K562 (cell line): ENCODE results near the gene ZNF280C. TPM values are rescaled to one million over a fixed set of nuclear protein-coding genes. Genes with fewer than 3 reads are reported as not detected.
A peak's percentile ranks its signal among the peaks of the same experiment; 100 is the strongest.

Experiments
- ATAC-seq: fragments of 200-7000 bp; cut with Tn5 transposase; 3 replicates; pipeline ENCODE4 v1.9.1; 2020; ENCODE audit warnings: moderate library complexity
- BruUV-seq: library from RNA; stranded (reverse); fragments of 400-500 nt; replicated peaks from 2 replicates; lab custom pipeline; 2021; lab: Mats Ljungman, UMichigan
- CTCF ChIA-PET: fragments of 300-600 bp; formaldehyde crosslinking; extraction: SDS; loops from one replicate; lab custom pipeline; 2021; ENCODE audit warnings: low intra/inter-chr PET ratio; lab: Yijun Ruan, JAX
- POLR2A ChIA-PET: fragments of 300-600, 350-650 bp; sonication (Branson Sonifier 250); formaldehyde crosslinking; extraction: SDS; loops from one replicate; lab custom pipeline; 2021; ENCODE audit warnings: antibody characterized with exemption, inconsistent platforms; lab: Yijun Ruan, JAX
- DNase-seq, 4 experiments: peaks; one replicate each; pipeline versions ENCODE4 v3.0.0 to v3.0.0-alpha.2; 2011 to 2018; ENCODE audit warnings: low spot score in 3 of 4, mixed read lengths in 3 of 4; ENCODE audit errors: extremely low read depth in 1 of 4
- FAIRE-seq: peaks from 2 replicates; lab custom pipeline; 2011; peaks lifted over from hg19 to GRCh38; lab: Jason Lieb, UNC
- H2AFZ ChIP-seq: 2 replicates; pipeline ENCODE4 v1.6.0; 2011; ENCODE audit warnings: low read depth, low read length, control low read depth, inconsistent platforms
- H3K27ac ChIP-seq: fragments of 200-600 bp; 3 replicates; pipeline ENCODE4 v1.8.0; 2011; ENCODE audit warnings: low read depth, mild to moderate bottlenecking, control low read depth, inconsistent platforms, low read length, moderate library complexity, mixed read lengths; ENCODE audit errors: extremely low read depth
- H3K27me3 ChIP-seq, 2 experiments: fragments of 300-600 bp in 1 of 2; 2 replicates in 1 of 2; 3 replicates in 1 of 2; pipeline versions ENCODE4 v1.6.0 to v1.8.0; 2011; ENCODE audit warnings: inconsistent platforms in 2 of 2, low read length in 2 of 2, mild to moderate bottlenecking in 1 of 2, mixed read lengths in 1 of 2, moderate library complexity in 1 of 2; ENCODE audit not compliant: control insufficient read depth in 2 of 2, insufficient read depth in 2 of 2
- H3K36me3 ChIP-seq: fragments of 300-600 bp; 3 replicates; pipeline ENCODE4 v1.8.0; 2011; ENCODE audit warnings: mild to moderate bottlenecking, low read length, inconsistent platforms; ENCODE audit not compliant: control insufficient read depth, insufficient read depth
- H3K4me1 ChIP-seq, 2 experiments: fragments of 200-600 bp in 1 of 2; replicated peaks in 1 of 2; 2 replicates in 1 of 2; 3 replicates in 1 of 2; pipeline versions ENCODE4 v1.5.1 to v1.8.0; 2011; ENCODE audit warnings: inconsistent platforms in 2 of 2, low read length in 2 of 2, mild to moderate bottlenecking in 1 of 2, mixed read lengths in 1 of 2, moderate library complexity in 1 of 2; ENCODE audit not compliant: control insufficient read depth in 2 of 2, insufficient read depth in 2 of 2
- H3K4me2 ChIP-seq: 2 replicates; pipeline ENCODE4 v1.6.1; 2011; ENCODE audit warnings: low read length, control low read depth, inconsistent platforms, mixed read lengths; ENCODE audit not compliant: insufficient read depth
- H3K4me3 ChIP-seq: fragments of 200-600 bp; sonication (generic), shearing (Covaris generic); 2 replicates; pipeline ENCODE4 v1.5.1; 2016; ENCODE audit warnings: control low read depth, inconsistent platforms
- H3K79me2 ChIP-seq: fragments of 200-600 bp; 3 replicates; pipeline ENCODE4 v1.8.0; 2011; ENCODE audit warnings: low read length, inconsistent platforms; ENCODE audit not compliant: control insufficient read depth, insufficient read depth
- H3K9ac ChIP-seq, 2 experiments: 2 replicates each; pipeline versions ENCODE4 v1.6.0 to v1.6.1; 2011; ENCODE audit warnings: low read depth in 2 of 2, low read length in 2 of 2, control low read depth in 1 of 2, inconsistent platforms in 1 of 2, mild to moderate bottlenecking in 1 of 2, mixed read lengths in 1 of 2; ENCODE audit not compliant: insufficient read depth in 1 of 2
- H3K9me1 ChIP-seq: one replicate; pipeline ENCODE4 v1.6.0; 2011; ENCODE audit warnings: inconsistent platforms, mild to moderate bottlenecking, low read length, moderate library complexity; ENCODE audit not compliant: control insufficient read depth, insufficient read depth
- H3K9me3 ChIP-seq: replicated peaks from 2 replicates; pipeline ENCODE4 v1.5.1; 2011; ENCODE audit warnings: low read depth, low read length, inconsistent platforms; ENCODE audit not compliant: control insufficient read depth, insufficient read depth
- H4K20me1 ChIP-seq: replicated peaks from 2 replicates; pipeline ENCODE4 v1.6.1; 2011; ENCODE audit warnings: low read length, inconsistent platforms, mixed read lengths; ENCODE audit not compliant: control insufficient read depth, insufficient read depth
- ATF3 ChIP-seq, 2 experiments: fragments of 450-650 bp in 1 of 2; sonication (generic) in 1 of 2; formaldehyde crosslinking in 1 of 2; IDR thresholded peaks in 1 of 2; conservative IDR thresholded peaks in 1 of 2; 2 replicates each; pipeline versions ENCODE4 v1.6.1 to v1.8.1; 2016 to 2023; ENCODE audit warnings: mild to moderate bottlenecking in 2 of 2, moderate library complexity in 2 of 2, inconsistent platforms in 1 of 2, missing genetic modification reagents in 1 of 2
- ATF7 ChIP-seq: fragments of 450-650 bp; IDR thresholded peaks from 2 replicates; pipeline ENCODE4 v1.7.1; 2014; ENCODE audit warnings: mild to moderate bottlenecking, moderate library complexity
- ELF2 ChIP-seq: fragments of 250-450 bp; sonication (Bioruptor Pico); IDR thresholded peaks from 2 replicates; pipeline ENCODE4 v1.5.0; 2021; ENCODE audit warnings: mild to moderate bottlenecking
- JUND ChIP-seq, 2 experiments: IDR thresholded peaks; 2 replicates in 1 of 2; 3 replicates in 1 of 2; pipeline ENCODE4 v1.6.1; 2011; ENCODE audit warnings: borderline replicate concordance in 2 of 2, low read depth in 2 of 2, low read length in 2 of 2, improper control_type of control experiment in 1 of 2, missing biosample characterization in 1 of 2, missing genetic modification characterization in 1 of 2, missing genetic modification reagents in 1 of 2
- MEIS2 ChIP-seq: fragments of 450-650 bp; IDR thresholded peaks from 2 replicates; pipeline ENCODE4 v1.6.1; 2014; ENCODE audit warnings: mild to moderate bottlenecking; ENCODE audit not compliant: partially characterized antibody
- NFIC ChIP-seq: fragments of 450-650 bp; IDR thresholded peaks from 2 replicates; pipeline ENCODE4 v1.6.1; 2017; ENCODE audit warnings: mild to moderate bottlenecking, inconsistent platforms
- ZNF134 ChIP-seq: fragments of 250-450 bp; sonication (Bioruptor Pico); conservative IDR thresholded peaks from 2 replicates; pipeline ENCODE4 v1.4.0; 2020
- WGBS: fragments of 100-300 bp; shearing (Covaris generic); methylation state at CpG from one replicate; pipeline ENCODE4 v1.1.6; 2016; ENCODE audit warnings: low coverage, mixed read lengths; ENCODE audit not compliant: insufficient coverage; ENCODE audit errors: missing lambda C conversion rate; 5-methylcytosine and 5-hydroxymethylcytosine counted together
- in situ Hi-C: fragments of 300-500 bp; cut with MboI; formaldehyde crosslinking; loops from 4 replicates; pipeline ENCODE4 v1.15.0; 2018; ENCODE audit warnings: inconsistent platforms, mixed read lengths
- intact Hi-C: fragments of 100-400 bp; cut with micrococcal nuclease; formaldehyde crosslinking; loops from 2 replicates; pipeline ENCODE4 v1.14.2; 2022
- polyA plus RNA-seq, 8 experiments: library from polyadenylated mRNA; depleted of rRNA in 4 of 8; stranded (reverse) in 5 of 8; unstranded in 3 of 8; fragments of >200 nt; fragmentation: Nextera tagmentation in 2 of 8; fragmentation: Illumina TruSeq in 1 of 8; extraction: Ambion mirVana in 2 of 8; extraction: Trizol in 1 of 8; gene quantifications; 2 replicates each; pipeline versions ENCODE4 v1.2.1 to v1.2.3, GENCODE V29; 2011 to 2014; ENCODE audit warnings: inconsistent platforms in 1 of 8, missing spikeins in 1 of 8
- total RNA-seq, 7 experiments: library from RNA; depleted of rRNA in 6 of 7; stranded (reverse); fragments of >200 nt in 6 of 7; fragmentation: Illumina TruSeq in 2 of 7; extraction: Trizol in 2 of 7; gene quantifications; 2 replicates each; pipeline versions ENCODE4 v1.2.1 to v1.2.3, GENCODE V29; 2011 to 2021; ENCODE audit warnings: low replicate concordance in 1 of 7

The ZNF280C gene
- total and polyA plus RNA-seq, 9 of the 15 experiments (the other 6 are each of a cell fraction or from before 2014, with no cell fraction given) = 1.6 to 8.3 (median 4.4) TPM

DNA sequence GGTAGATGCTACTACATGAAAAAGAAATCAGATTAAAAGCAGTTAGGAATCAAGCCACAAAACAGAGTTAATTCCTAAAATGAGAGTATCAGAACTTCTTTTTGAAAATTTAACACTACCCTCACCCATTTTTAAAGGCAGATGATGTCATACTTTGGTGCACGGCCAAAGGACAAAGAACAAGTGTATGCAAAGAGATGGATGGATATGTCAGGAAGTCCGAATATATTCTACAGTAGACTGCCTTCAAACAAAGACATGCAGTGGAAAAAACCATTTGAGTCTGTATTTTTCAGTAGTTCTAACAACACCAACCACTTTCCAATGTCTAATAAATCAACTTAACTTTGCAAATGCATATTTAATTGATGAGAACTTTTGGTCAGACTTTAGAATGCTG is 105.3 kb downstream of the ZNF280C start:
- CTCF ChIA-PET = no interaction called here
- H3K27me3 ChIP-seq = no peaks in the 10 kb centered on the region

More for the DNA sequence above, 105.3 kb downstream of the ZNF280C start:
- intact Hi-C loops = no loop called here
- FAIRE-seq (no peak), ATAC-seq (no peak), DNase-seq (no peak)
- Histone ChIP-seq H3K9ac (no peak overlapping the region), H3K79me2 (peaks cover 50% of the 10 kb centered on the region), H3K9me3 (no peaks in the 10 kb centered on the region), H4K20me1 (no peaks in the 10 kb centered on the region), H3K9me1 (no peaks in the 10 kb centered on the region), H3K4me2 (peak overlapping the region; percentile 6; the same call in 1 of the 2 replicates), H3K36me3 (peaks cover 16% of the 10 kb centered on the region; the same call in 2 of the 3 replicates), H3K4me1 (peaks cover 8 to 23% of the 10 kb centered on the region in 2 experiments; a peak in 3 of 5 replicates), H2AFZ (no peak overlapping the region), H3K27ac (no peak overlapping the region), H3K4me3 (no peak overlapping the region)
- POLR2A ChIA-PET = interaction anchor here (1.3 to 2.9 kb wide), 2 partner anchors 10 to 11 kb away, joined by 4 to 10 read pairs; no protein-coding TSS in a partner anchor
- BruUV-seq = no TSS peak
- in situ Hi-C loops = no loop called here
- WGBS = 39% methylated on average over 2 of the region's 2 CpGs
- TF ChIP-seq ZNF134 (CRISPR knock-in tag) (no peak), ELF2 (CRISPR knock-in tag) (no peak), JUND (IDR thresholded peaks at IDR 0.05; ENCODE audit: borderline replicate concordance, low read depth, low read length) (peak; percentile 50; the same call in 1 of the 2 replicates), JUND (tag; IDR thresholded peaks at IDR 0.05; ENCODE audit: borderline replicate concordance, low read depth, low read length) (0 out of 3 replicates have a peak, but pooled peaks have one; percentile 40), NFIC (peak; percentile 37; the same call in 1 of the 2 replicates), ATF7 (peak; percentile 76), MEIS2 (peak; percentile 11), ATF3 (IDR thresholded peaks at IDR 0.05) (peak; percentile 82), ATF3 (CRISPR knock-in tag; conservative IDR thresholded peaks at IDR 0.05) (no peak)
